OCI-LY3 (cell line): ENCODE measurements around the gene AK2.

ENCODE experiments used
- CTCF ChIP-seq: fragments of 200-600, 300-600 bp; sonication (generic); IDR thresholded peaks from 2 replicates; pipeline ENCODE4 v1.5.1; 2014; ENCODE audit warnings: antibody characterized with exemption, low read length, low read depth
- EZH2phosphoT487 ChIP-seq: fragments of 200-600 bp; shearing (Covaris generic); IDR thresholded peaks from 2 replicates; pipeline ENCODE4 v1.6.1; 2018; ENCODE audit warnings: antibody characterized with exemption, mixed run types, low read depth

- TF ChIP-seq CTCF (no peak), EZH2phosphoT487 (no peak)
Measured at GRCh38 chr1:33080373-33080772, 43.7 kb upstream of the AK2 start.
